HG03159 (cell line): ENCODE measurements around the gene TTC29.
"Not testable (repeated sequence)": the region's sequence is repeated elsewhere in the genome, so short reads cannot be mapped to it uniquely, and the experiment has no call there.

Experiments used
- ATAC-seq: cut with Tn5 transposase; IDR thresholded peaks from one replicate; pipeline ENCODE4 v1.9.1; 2021; ENCODE audit warnings: mild to moderate bottlenecking, moderate library complexity; ENCODE audit not compliant: unreplicated experiment

TTC29 gene

GRCh38 chr4:146723519-146723918 lies 222.1 kb downstream of the TTC29 start:
- ATAC-seq, result not testable (repeated sequence)

GRCh38 chr4:146709956-146710355 lies 235.7 kb downstream of the TTC29 start:
- no peak for ATAC-seq

GRCh38 chr4:146699910-146700309 lies 245.8 kb downstream of the TTC29 start:
- no peak for ATAC-seq

GRCh38 chr4:146674829-146675570 lies 270.7 kb downstream of the TTC29 start:
- ATAC-seq, result no peak

GRCh38 chr4:146663968-146664311 lies 281.7 kb downstream of the TTC29 start:
- ATAC-seq, result not testable (repeated sequence)

- no peak for ATAC-seq
Observed at GRCh38 chr4:146661367-146661766, 284.3 kb downstream of the TTC29 start.
